Transverse colon (tissue), 4 donors: ENCODE measurements around the gene RGS16. TPM values are rescaled to one million over a fixed set of nuclear protein-coding genes. Genes with fewer than 3 reads are reported as not detected.

Experiments used
- DNase-seq: peaks from one replicate; pipeline ENCODE4 v3.0.0-alpha.2; 2019
- H3K27ac ChIP-seq, 4 donors: fragments of 200-600 bp; sonication (generic); 2 replicates each; pipeline ENCODE4 v1.5.1; 2016 to 2018; ENCODE audit warnings: inconsistent platforms in 4 of 4
- H3K27me3 ChIP-seq: fragments of 200-600 bp; sonication (generic); 2 replicates; pipeline ENCODE4 v1.5.1; 2017; ENCODE audit warnings: inconsistent platforms
- H3K36me3 ChIP-seq, 4 donors: fragments of 200-600 bp; sonication (generic); 2 replicates each; pipeline ENCODE4 v1.5.1; 2017 to 2019; ENCODE audit warnings: inconsistent platforms in 4 of 4
- H3K4me1 ChIP-seq, 4 donors: fragments of 200-600 bp; sonication (generic); 2 replicates each; pipeline ENCODE4 v1.5.1; 2017 to 2020; ENCODE audit warnings: inconsistent platforms in 4 of 4
- H3K4me3 ChIP-seq, 4 donors: fragments of 200-600 bp; sonication (generic); 1 replicate in 1 of 4; 2 replicates in 3 of 4; pipeline versions ENCODE4 v1.5.1 to v1.6.1; 2017 to 2019; ENCODE audit warnings: inconsistent platforms in 4 of 4
- H3K9me3 ChIP-seq, 2 donors: fragments of 200-600 bp; sonication (generic); 2 replicates each; pipeline ENCODE4 v1.5.1; 2017 to 2019; ENCODE audit warnings: inconsistent platforms in 2 of 2
- CTCF ChIP-seq, 5 experiments: fragments of 200-600 bp in 3 of 5; fragments of 450-650 bp in 2 of 5; sonication (generic) in 3 of 5; IDR thresholded peaks; 1 replicate in 2 of 5; 2 replicates in 3 of 5; pipeline ENCODE4 v1.5.1; 2016 to 2017; ENCODE audit warnings: antibody characterized with exemption in 5 of 5, inconsistent platforms in 3 of 5, mild to moderate bottlenecking in 2 of 5, moderate library complexity in 1 of 5
- EP300 ChIP-seq: sonication (generic); formaldehyde crosslinking; IDR thresholded peaks from one replicate; pipeline ENCODE4 v1.6.1; 2017; ENCODE audit warnings: antibody characterized with exemption, low read depth
- POLR2A ChIP-seq: fragments of 450-650 bp; IDR thresholded peaks from one replicate; pipeline ENCODE4 v1.6.1; 2016; ENCODE audit warnings: antibody characterized with exemption, mild to moderate bottlenecking, moderate library complexity
- POLR2AphosphoS5 ChIP-seq, 3 donors: sonication (generic); formaldehyde crosslinking; IDR thresholded peaks; one replicate each; pipeline ENCODE4 v1.6.1; 2016; ENCODE audit warnings: antibody characterized with exemption in 3 of 3
- WGBS, 2 donors: methylation state at CpG; one replicate each; pipeline ENCODE4 v1.1.5; 2018; ENCODE audit warnings: low coverage in 1 of 2; 5-methylcytosine and 5-hydroxymethylcytosine counted together
- in situ Hi-C, 4 donors: fragments of 200-750 bp; cut with MboI; loops; one replicate each; pipeline versions ENCODE4 v1.15.0 to v1.15.1; 2017; ENCODE audit warnings: low sequenced_read_pairs in 3 of 4, low pct_ligation_motif_present in 1 of 4, low pct_unique_long_range_greater_than_20kb in 1 of 4
- intact Hi-C: fragments of 100-400 bp; cut with DNase I; formaldehyde crosslinking; loops from one replicate; pipeline ENCODE4 v1.15.1; 2023; ENCODE audit warnings: low total_unique reads
- total RNA-seq, 4 donors: library from RNA; depleted of rRNA; stranded (reverse); fragments of >200 nt; gene quantifications; one replicate each; pipeline ENCODE4 v1.1.0, GENCODE V29; 2016

RGS16 gene
- total RNA-seq, 4 donors from 2014 or later: 0.82 to 3.0 (median 1.7) TPM; not detected in 1

GRCh38 chr1:182643699-182644098 lies 39.5 kb upstream of the RGS16 start:
- Histone ChIP-seq H3K4me1 (no peaks in the 10 kb centered on the region), H3K36me3 (no peaks in the 10 kb centered on the region), H3K4me3 (no peak overlapping the region), H3K27me3 (no peaks in the 10 kb centered on the region), H3K27ac (no peak overlapping the region), H3K9me3 (no peaks in the 10 kb centered on the region)
- in situ Hi-C loops (no loop called here), intact Hi-C loops (no loop called here)
- TF ChIP-seq POLR2A: no peak
- no peak for DNase-seq
- WGBS, 2 donors: 90 to 94% methylated on average over 1 to 3 of the region's 3 CpGs

GRCh38 chr1:182642461-182642860 lies 38.3 kb upstream of the RGS16 start:
- Histone ChIP-seq H3K4me1 (no peaks in the 10 kb centered on the region), H3K9me3 (no peaks in the 10 kb centered on the region), H3K4me3 (no peak overlapping the region), H3K27ac (no peak overlapping the region), H3K27me3 (no peaks in the 10 kb centered on the region), H3K36me3 (no peaks in the 10 kb centered on the region)
- TF ChIP-seq CTCF (IDR thresholded peaks at IDR 0.05) (no peak), EP300 (no peak), POLR2A (no peak), POLR2AphosphoS5 (IDR thresholded peaks at IDR 0.05) (no peak)
- 80 to 97% methylated on average over 1 to 8 of the region's 8 CpGs for WGBS, 2 donors
- in situ Hi-C loops (no loop called here), intact Hi-C loops (no loop called here)
- no peak for DNase-seq

GRCh38 chr1:182641561-182641960 lies 37.4 kb upstream of the RGS16 start:
- H3K4me3 ChIP-seq: no peak overlapping the region
- in situ Hi-C loops (no loop called here), intact Hi-C loops (no loop called here)
- 83 to 87% methylated on average over 2 to 5 of the region's 5 CpGs for WGBS, 2 donors
- TF ChIP-seq POLR2A (no peak), EP300 (no peak), POLR2AphosphoS5 (IDR thresholded peaks at IDR 0.05) (no peak), CTCF (IDR thresholded peaks at IDR 0.05) (no peak)
- no peaks in the 10 kb centered on the region for H3K9me3 ChIP-seq
- no peaks in the 10 kb centered on the region for H3K36me3 ChIP-seq
- no peak overlapping the region for H3K27ac ChIP-seq
- H3K27me3 ChIP-seq: no peaks in the 10 kb centered on the region
- no peak for DNase-seq
- H3K4me1 ChIP-seq: no peaks in the 10 kb centered on the region

- 85% methylated on average over 1 of the region's 1 CpG; no CpG with 5 or more reads in 1 of the 2 donors for WGBS, 2 donors
- TF ChIP-seq POLR2AphosphoS5 (IDR thresholded peaks at IDR 0.05) (no peak), EP300 (no peak), CTCF (IDR thresholded peaks at IDR 0.05) (no peak), POLR2A (no peak)
- no peak overlapping the region for H3K4me3 ChIP-seq
- H3K4me1 ChIP-seq: no peaks in the 10 kb centered on the region
- in situ Hi-C loops (no loop called here), intact Hi-C loops (no loop called here)
- H3K27ac ChIP-seq: no peak overlapping the region
- no peaks in the 10 kb centered on the region for H3K36me3 ChIP-seq
- no peaks in the 10 kb centered on the region for H3K9me3 ChIP-seq
- DNase-seq: no peak
- no peaks in the 10 kb centered on the region for H3K27me3 ChIP-seq
Measured at GRCh38 chr1:182639330-182639729, 35.1 kb upstream of the RGS16 start.

- H3K27ac ChIP-seq: no peak overlapping the region
- TF ChIP-seq POLR2AphosphoS5 (IDR thresholded peaks at IDR 0.05): no peak
- TF ChIP-seq EP300: no peak
- no peaks in the 10 kb centered on the region for H3K9me3 ChIP-seq
- H3K4me1 ChIP-seq: no peaks in the 10 kb centered on the region
- intact Hi-C loops (no loop called here), in situ Hi-C loops (no loop called here)
- WGBS, 2 donors: 77 to 100% methylated on average over 2 to 5 of the region's 5 CpGs
- H3K4me3 ChIP-seq: no peak overlapping the region
- H3K27me3 ChIP-seq: no peaks in the 10 kb centered on the region
- DNase-seq: no peak
- H3K36me3 ChIP-seq: no peaks in the 10 kb centered on the region
Measured at GRCh38 chr1:182637769-182638168, 33.6 kb upstream of the RGS16 start.
